SK-N-MC (cell line): ENCODE measurements around the gene UNC13C.
A peak's percentile ranks its signal among the peaks of the same experiment; 100 is the strongest.

Experiments
- DNase-seq: peaks from one replicate; pipeline ENCODE4 v3.0.0-alpha.2; 2011; ENCODE audit warnings: low read depth, low spot score
- H3K27ac ChIP-seq: fragments of 200-600 bp; sonication (generic); 2 replicates; pipeline ENCODE4 v1.5.1; 2016; ENCODE audit warnings: mixed run types
- H3K36me3 ChIP-seq: fragments of 200-600 bp; sonication (generic); 2 replicates; pipeline ENCODE4 v1.6.1; 2017; ENCODE audit warnings: antibody characterized with exemption, low read length, mixed read lengths; ENCODE audit not compliant: insufficient read depth
- H3K4me3 ChIP-seq: fragments of 200-600 bp; sonication (generic); 2 replicates; pipeline ENCODE4 v1.5.1; 2016
- H3K9ac ChIP-seq: fragments of 200-600 bp; sonication (generic); 2 replicates; pipeline ENCODE4 v1.8.0; 2017; ENCODE audit warnings: mixed run types, mixed read lengths; ENCODE audit not compliant: insufficient read length
- H3K9me3 ChIP-seq: fragments of 200-600 bp; sonication (generic); 2 replicates; pipeline ENCODE4 v1.6.1; 2017; ENCODE audit warnings: low read depth, mild to moderate bottlenecking, antibody characterized with exemption, low read length, moderate library complexity, mixed read lengths
- EZH2 ChIP-seq: fragments of 200-600 bp; sonication (generic); IDR thresholded peaks from one replicate; pipeline ENCODE4 v1.6.1; 2017; ENCODE audit warnings: antibody characterized with exemption
- FOXP2 ChIP-seq: optimal IDR thresholded peaks from 2 replicates; pipeline ENCODE3; 2011; ENCODE audit warnings: mild to moderate bottlenecking, moderate library complexity; ENCODE audit not compliant: insufficient read depth; ENCODE audit errors: extremely low read length, control extremely low read depth
- POLR2AphosphoS5 ChIP-seq: IDR thresholded peaks from 2 replicates; pipeline ENCODE4 v1.6.1; 2012; ENCODE audit warnings: mild to moderate bottlenecking, low read depth, low read length, borderline replicate concordance

Gene UNC13C

DNA sequence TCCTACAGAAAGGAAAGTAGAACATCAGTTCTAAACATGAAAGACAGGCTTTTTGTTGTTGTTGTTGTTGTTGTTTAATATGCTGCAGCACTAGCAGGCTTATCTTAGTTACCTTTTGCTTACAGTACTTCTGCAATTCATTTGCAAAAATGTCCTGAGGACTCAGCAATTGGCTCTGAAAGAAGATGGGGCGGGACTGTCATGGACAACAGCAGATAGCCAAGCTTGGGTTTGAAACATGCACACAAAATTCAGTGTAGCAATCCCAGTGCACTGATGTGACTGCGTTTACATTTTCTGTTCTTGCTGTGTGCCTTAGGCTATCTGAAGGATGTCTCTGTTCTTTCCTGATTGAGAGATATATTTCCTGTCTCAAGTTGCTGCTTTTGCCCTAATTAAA, 9.2 kb downstream of the UNC13C start:
- TF ChIP-seq FOXP2 (no peak), POLR2AphosphoS5 (no peak), EZH2 (no peak)
- Histone ChIP-seq H3K36me3 (no peaks in the 10 kb centered on the region), H3K4me3 (no peak overlapping the region), H3K27ac (no peak overlapping the region), H3K9me3 (no peaks in the 10 kb centered on the region), H3K9ac (no peak overlapping the region)
- no peak for DNase-seq

DNA sequence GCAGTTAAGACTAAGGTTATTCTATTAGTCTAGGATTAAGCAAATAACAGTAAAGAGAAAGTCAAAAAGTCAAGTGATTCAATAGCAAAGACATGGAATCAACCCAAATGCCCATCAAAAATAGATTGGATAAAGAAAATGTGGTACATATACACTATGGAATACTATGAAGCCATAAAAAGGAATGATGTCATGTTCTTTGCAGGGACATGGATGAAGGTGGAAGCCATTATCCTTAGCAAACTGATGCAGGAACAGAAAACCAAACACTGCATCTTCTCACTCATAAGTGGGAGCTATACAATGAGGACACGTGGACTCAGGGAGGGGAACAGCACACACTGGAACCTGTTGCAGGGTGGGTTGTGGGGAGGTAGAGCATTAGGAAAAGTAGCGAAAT, 29.0 kb downstream of the UNC13C start:
- Histone ChIP-seq H3K27ac (no peak overlapping the region), H3K9ac (no peak overlapping the region), H3K36me3 (no peaks in the 10 kb centered on the region), H3K9me3 (no peaks in the 10 kb centered on the region), H3K4me3 (no peak overlapping the region)
- TF ChIP-seq FOXP2 (no peak), EZH2 (no peak), POLR2AphosphoS5 (no peak)
- no peak for DNase-seq

GRCh38 chr15:54011656-54012055, 33.4 kb downstream of the UNC13C start:
- no peak for DNase-seq
- H3K9me3 ChIP-seq = no peaks in the 10 kb centered on the region
- H3K9ac ChIP-seq = no peak overlapping the region
- no peak for TF ChIP-seq FOXP2
- TF ChIP-seq EZH2 = no peak
- no peak for TF ChIP-seq POLR2AphosphoS5
- H3K36me3 ChIP-seq = no peaks in the 10 kb centered on the region
- no peak overlapping the region for H3K27ac ChIP-seq
- H3K4me3 ChIP-seq = no peak overlapping the region

DNA sequence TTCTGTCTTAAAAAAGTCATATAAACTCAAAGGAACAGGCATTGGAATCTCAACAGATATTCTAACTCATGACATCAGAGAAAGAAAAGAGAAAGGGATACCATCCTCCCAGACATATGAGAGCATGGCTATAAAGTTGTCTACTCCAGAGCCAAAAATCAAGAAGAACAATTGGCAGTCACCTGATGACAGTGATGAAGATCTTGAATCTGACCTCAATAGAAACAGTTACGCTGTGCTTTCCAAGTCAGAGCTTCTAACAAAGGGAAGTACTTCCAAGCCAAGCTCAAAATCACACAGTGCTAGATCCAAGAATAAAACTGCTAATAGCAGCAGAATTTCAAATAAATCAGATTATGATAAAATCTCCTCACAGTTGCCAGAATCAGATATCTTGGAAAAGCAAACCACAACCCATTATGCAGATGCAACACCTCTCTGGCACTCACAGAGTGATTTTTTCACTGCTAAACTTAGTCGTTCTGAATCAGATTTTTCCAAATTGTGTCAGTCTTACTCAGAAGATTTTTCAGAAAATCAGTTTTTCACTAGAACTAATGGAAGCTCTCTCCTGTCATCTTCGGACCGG, 35.9 kb downstream of the UNC13C start:
- H3K4me3 ChIP-seq = no peak overlapping the region
- no peak overlapping the region for H3K27ac ChIP-seq
- H3K9ac ChIP-seq = no peak overlapping the region
- DNase-seq = no peak
- TF ChIP-seq POLR2AphosphoS5 = no peak
- no peak for TF ChIP-seq EZH2
- TF ChIP-seq FOXP2 = no peak
- no peaks in the 10 kb centered on the region for H3K9me3 ChIP-seq
- H3K36me3 ChIP-seq = no peaks in the 10 kb centered on the region

DNA sequence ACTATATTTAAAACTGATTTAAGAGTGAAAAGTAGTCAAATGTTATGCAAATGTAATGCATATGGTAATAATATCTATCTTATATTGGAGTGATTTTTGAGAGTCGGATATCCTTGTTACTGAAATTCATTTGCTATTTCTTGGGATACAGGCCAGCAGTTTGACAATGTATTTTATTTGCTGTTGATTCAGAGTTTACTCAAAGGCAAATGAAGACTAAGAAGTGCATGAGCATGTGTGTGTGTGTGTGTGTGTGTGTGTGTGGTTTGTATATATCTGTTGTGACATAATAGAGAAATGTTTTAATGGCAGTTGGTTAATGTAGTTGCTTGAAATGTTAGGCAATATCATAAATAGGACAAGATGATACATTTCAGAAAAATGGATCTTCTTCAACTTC, 39.0 kb downstream of the UNC13C start:
- Histone ChIP-seq H3K9ac (no peak overlapping the region), H3K36me3 (no peaks in the 10 kb centered on the region), H3K4me3 (no peak overlapping the region), H3K27ac (no peak overlapping the region), H3K9me3 (no peaks in the 10 kb centered on the region)
- TF ChIP-seq FOXP2 (no peak), EZH2 (no peak), POLR2AphosphoS5 (no peak)
- no peak for DNase-seq

DNA sequence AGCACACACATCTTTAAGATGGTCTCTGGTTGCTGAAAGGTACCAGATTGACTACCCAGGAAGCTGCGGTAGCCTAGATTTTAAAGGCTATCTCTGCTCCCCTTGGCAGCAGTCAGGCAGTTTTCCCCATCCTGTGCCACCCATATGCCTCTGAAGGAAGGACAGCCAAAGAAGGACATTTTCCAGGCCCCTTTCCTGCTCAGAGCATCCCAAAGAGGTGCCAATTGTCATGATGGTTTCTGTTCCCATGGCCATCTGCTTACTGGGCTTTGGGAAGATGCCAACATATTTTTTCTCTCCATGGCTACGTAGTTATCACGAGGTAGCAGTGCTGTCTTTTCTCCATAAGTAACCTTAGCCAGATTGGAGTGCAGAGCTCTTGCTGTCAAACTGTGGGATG, 39.7 kb downstream of the UNC13C start:
- Histone ChIP-seq H3K9ac (no peak overlapping the region), H3K4me3 (no peak overlapping the region), H3K9me3 (no peaks in the 10 kb centered on the region), H3K36me3 (no peaks in the 10 kb centered on the region), H3K27ac (no peak overlapping the region)
- DNase-seq = no peak
- no peak for TF ChIP-seq FOXP2
- TF ChIP-seq POLR2AphosphoS5 = no peak
- TF ChIP-seq EZH2 = no peak

- Histone ChIP-seq H3K9ac (no peak overlapping the region), H3K4me3 (no peak overlapping the region), H3K36me3 (no peaks in the 10 kb centered on the region), H3K9me3 (no peaks in the 10 kb centered on the region), H3K27ac (no peak overlapping the region)
- TF ChIP-seq EZH2 (no peak), FOXP2 (no peak), POLR2AphosphoS5 (no peak)
- no peak for DNase-seq
Measured at GRCh38 chr15:54026258-54026657, 48.0 kb downstream of the UNC13C start.

- peak; percentile 81 for DNase-seq
- Histone ChIP-seq H3K36me3 (no peaks in the 10 kb centered on the region), H3K4me3 (no peak overlapping the region; the same call in 1 of the 2 replicates), H3K27ac (peak overlapping the region; percentile 3; the same call in 1 of the 2 replicates), H3K9me3 (no peaks in the 10 kb centered on the region), H3K9ac (no peak overlapping the region)
- no peak for TF ChIP-seq EZH2
- no peak; the same call in 1 of the 2 replicates for TF ChIP-seq POLR2AphosphoS5
- no peak for TF ChIP-seq FOXP2
Measured at GRCh38 chr15:54026891-54027290, 48.6 kb downstream of the UNC13C start.

DNA sequence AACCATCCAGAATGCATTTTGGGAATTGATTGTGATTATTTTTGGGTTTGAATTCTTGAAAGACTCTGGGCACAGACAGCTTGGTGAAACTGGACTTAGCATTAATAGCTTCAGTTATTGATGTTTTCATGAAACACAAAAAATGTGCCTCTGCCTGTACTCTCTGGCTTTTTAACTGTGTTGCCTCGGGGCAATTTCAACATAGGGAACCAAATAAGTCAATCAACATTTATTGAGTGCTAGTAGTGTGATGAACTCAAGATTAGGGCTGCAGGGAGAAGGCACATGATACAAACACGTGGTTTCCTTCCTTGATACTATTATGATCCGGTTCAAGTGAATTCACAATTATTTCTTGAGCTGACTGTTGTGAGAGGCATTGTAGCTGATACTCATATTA, 50.8 kb downstream of the UNC13C start:
- TF ChIP-seq FOXP2 (no peak), POLR2AphosphoS5 (no peak), EZH2 (no peak)
- no peaks in the 10 kb centered on the region for H3K9me3 ChIP-seq
- no peak overlapping the region for H3K27ac ChIP-seq
- H3K9ac ChIP-seq = no peak overlapping the region
- H3K36me3 ChIP-seq = no peaks in the 10 kb centered on the region
- H3K4me3 ChIP-seq = no peak overlapping the region
- no peak for DNase-seq
